H9 (cell line): Measurements from ENCODE around the gene DYNC1I2. TPM values are rescaled to one million over a fixed set of nuclear protein-coding genes. Genes with fewer than 3 reads are reported as not detected.

ENCODE experiments used
- DNase-seq: peaks from one replicate; pipeline ENCODE4 v3.0.0-alpha.2; 2017
- H2AFZ ChIP-seq: one replicate; pipeline ENCODE4 v1.6.1; 2013; ENCODE audit warnings: mild to moderate bottlenecking, low read length, control low read depth, moderate library complexity
- H2AK5ac ChIP-seq: 2 replicates; pipeline ENCODE4 v1.6.1; 2013; ENCODE audit warnings: low read length, control low read depth, mixed read lengths; ENCODE audit not compliant: insufficient read length
- H2BK120ac ChIP-seq: one replicate; pipeline ENCODE4 v1.6.1; 2013; ENCODE audit warnings: low read depth, mild to moderate bottlenecking, low read length, control low read depth, inconsistent platforms; ENCODE audit not compliant: poor library complexity, severe bottlenecking
- H2BK12ac ChIP-seq: 2 replicates; pipeline ENCODE4 v1.6.1; 2013; ENCODE audit warnings: low read length, control low read depth, mixed read lengths, low read depth; ENCODE audit not compliant: insufficient read length
- H2BK15ac ChIP-seq: 2 replicates; pipeline ENCODE4 v1.6.1; 2013; ENCODE audit warnings: low read depth, low read length, control low read depth
- H2BK20ac ChIP-seq: one replicate; pipeline ENCODE4 v1.6.1; 2013; ENCODE audit warnings: low read depth, mild to moderate bottlenecking, low read length, control low read depth, inconsistent platforms; ENCODE audit not compliant: poor library complexity, severe bottlenecking
- H2BK5ac ChIP-seq: 2 replicates; pipeline ENCODE4 v1.6.1; 2013; ENCODE audit warnings: low read length, control low read depth, mixed read lengths; ENCODE audit not compliant: insufficient read length
- H3K14ac ChIP-seq: 2 replicates; pipeline ENCODE4 v1.6.1; 2013; ENCODE audit warnings: low read length, control low read depth; ENCODE audit not compliant: insufficient read depth
- H3K18ac ChIP-seq: 2 replicates; pipeline ENCODE4 v1.6.1; 2013; ENCODE audit warnings: low read depth, mild to moderate bottlenecking, mixed read lengths, low read length, control low read depth; ENCODE audit not compliant: insufficient read length
- H3K23ac ChIP-seq: 2 replicates; pipeline ENCODE4 v1.6.1; 2013; ENCODE audit warnings: low read length, control low read depth, mixed read lengths, low read depth; ENCODE audit not compliant: insufficient read length
- H3K23me2 ChIP-seq: 2 replicates; pipeline ENCODE4 v1.6.1; 2013; ENCODE audit warnings: low read depth, mild to moderate bottlenecking, mixed read lengths, low read length, control low read depth; ENCODE audit not compliant: insufficient read length, poor library complexity, severe bottlenecking
- H3K27ac ChIP-seq: 2 replicates; pipeline ENCODE4 v1.5.1; 2013; ENCODE audit warnings: low read length, control low read depth, mixed read lengths, low read depth; ENCODE audit not compliant: insufficient read length
- H3K27me3 ChIP-seq: 2 replicates; pipeline ENCODE4 v1.6.1; 2013; ENCODE audit warnings: low read length, control low read depth, inconsistent platforms; ENCODE audit not compliant: insufficient read depth
- H3K4ac ChIP-seq: 2 replicates; pipeline ENCODE4 v1.6.1; 2013; ENCODE audit warnings: low read depth, mild to moderate bottlenecking, control low read depth, inconsistent platforms, low read length, moderate library complexity
- H3K4me1 ChIP-seq: 2 replicates; pipeline ENCODE4 v1.6.1; 2013; ENCODE audit warnings: low read length, control low read depth, inconsistent platforms; ENCODE audit not compliant: insufficient read depth
- H3K4me2 ChIP-seq: 2 replicates; pipeline ENCODE4 v1.6.1; 2013; ENCODE audit warnings: low read length, control low read depth, mixed read lengths; ENCODE audit not compliant: insufficient read length, insufficient read depth
- H3K56ac ChIP-seq: 2 replicates; pipeline ENCODE4 v1.6.1; 2013; ENCODE audit warnings: low read depth, mild to moderate bottlenecking, mixed read lengths, low read length, control low read depth; ENCODE audit not compliant: insufficient read length
- H3K79me1 ChIP-seq: 2 replicates; pipeline ENCODE4 v1.6.1; 2013; ENCODE audit warnings: low read depth, mild to moderate bottlenecking, moderate library complexity, low read length, control low read depth, inconsistent platforms; ENCODE audit not compliant: insufficient read depth, poor library complexity, severe bottlenecking
- H3K79me2 ChIP-seq: 2 replicates; pipeline ENCODE4 v1.6.1; 2013; ENCODE audit warnings: low read length, control low read depth, inconsistent platforms; ENCODE audit not compliant: insufficient read depth
- H3K9ac ChIP-seq: 2 replicates; pipeline ENCODE4 v1.6.1; 2013; ENCODE audit warnings: low read length, control low read depth, mixed read lengths; ENCODE audit not compliant: insufficient read length; ENCODE audit errors: extremely low read depth
- H3K9me3 ChIP-seq: one replicate; pipeline ENCODE4 v1.6.1; 2013; ENCODE audit warnings: low read depth, low read length, inconsistent platforms; ENCODE audit not compliant: control insufficient read depth
- H3T11ph ChIP-seq: one replicate; pipeline ENCODE4 v1.6.1; 2013; ENCODE audit warnings: mild to moderate bottlenecking, low read length, control low read depth, inconsistent platforms
- H4K20me1 ChIP-seq: one replicate; pipeline ENCODE4 v1.6.1; 2013; ENCODE audit not compliant: control insufficient read depth, insufficient read length, insufficient read depth
- H4K5ac ChIP-seq: 2 replicates; pipeline ENCODE4 v1.6.1; 2013; ENCODE audit warnings: low read depth, mild to moderate bottlenecking, mixed read lengths, low read length, control low read depth; ENCODE audit not compliant: insufficient read length
- H4K8ac ChIP-seq: replicated peaks from 2 replicates; pipeline ENCODE4 v1.6.1; 2013; ENCODE audit warnings: low read length, control low read depth, mixed read lengths, low read depth; ENCODE audit not compliant: insufficient read length
- H4K91ac ChIP-seq: 2 replicates; pipeline ENCODE4 v1.6.1; 2013; ENCODE audit warnings: low read depth, mild to moderate bottlenecking, moderate library complexity, mixed read lengths, low read length, control low read depth; ENCODE audit not compliant: insufficient read length
- H3K27ac Mint-ChIP-seq, 3 experiments: 2 replicates in 2 of 3; 3 replicates in 1 of 3; pipeline ENCODE4 v1.8.0; 2020 to 2021; ENCODE audit warnings: mixed read lengths in 3 of 3, mild to moderate bottlenecking in 1 of 3, moderate library complexity in 1 of 3
- H3K27me3 Mint-ChIP-seq: 2 replicates; pipeline ENCODE4 v1.8.0; 2021; ENCODE audit warnings: low read depth, mild to moderate bottlenecking, moderate library complexity, mixed read lengths
- H3K36me3 Mint-ChIP-seq, 3 experiments: 2 replicates in 2 of 3; 3 replicates in 1 of 3; pipeline ENCODE4 v1.8.0; 2020 to 2021; ENCODE audit warnings: low read depth in 3 of 3, mixed read lengths in 3 of 3; ENCODE audit not compliant: insufficient read depth in 1 of 3
- H3K4me1 Mint-ChIP-seq, 2 experiments: 2 replicates each; pipeline ENCODE4 v1.8.0; 2020; ENCODE audit warnings: mixed read lengths in 2 of 2
- H3K4me3 Mint-ChIP-seq, 2 experiments: 2 replicates in 1 of 2; 3 replicates in 1 of 2; pipeline ENCODE4 v1.8.0; 2020 to 2021; ENCODE audit warnings: mild to moderate bottlenecking in 2 of 2, mixed read lengths in 2 of 2, moderate library complexity in 1 of 2
- H3K9me3 Mint-ChIP-seq, 2 experiments: 2 replicates in 1 of 2; 3 replicates in 1 of 2; pipeline ENCODE4 v1.8.0; 2020; ENCODE audit warnings: mild to moderate bottlenecking in 2 of 2, mixed read lengths in 2 of 2, moderate library complexity in 1 of 2
- WGBS: extraction: QIAGEN DNeasy Blood & Tissue Kit; methylation state at CpG from one replicate; pipeline ENCODE4 v1.1.7; 2013; ENCODE audit warnings: missing lambda C conversion rate, low lambda C conversion rate, mixed read lengths; ENCODE audit not compliant: insufficient read length; ENCODE audit errors: extremely low coverage; 5-methylcytosine and 5-hydroxymethylcytosine counted together
- total RNA-seq: library from RNA; stranded (reverse); gene quantifications from 2 replicates; pipeline ENCODE4 v1.2.1, GENCODE V29; 2021
- TF ChIP-seq, protein P1 (sequence below): fragments of 200-600 bp; sonication (generic); conservative IDR thresholded peaks from 3 replicates; pipeline ENCODE4 v1.8.0; 2021; ENCODE audit warnings: antibody characterized with exemption, mild to moderate bottlenecking

The DYNC1I2 gene
- total RNA-seq, 1 experiment from 2014 or later: 73.4 TPM

DNA sequence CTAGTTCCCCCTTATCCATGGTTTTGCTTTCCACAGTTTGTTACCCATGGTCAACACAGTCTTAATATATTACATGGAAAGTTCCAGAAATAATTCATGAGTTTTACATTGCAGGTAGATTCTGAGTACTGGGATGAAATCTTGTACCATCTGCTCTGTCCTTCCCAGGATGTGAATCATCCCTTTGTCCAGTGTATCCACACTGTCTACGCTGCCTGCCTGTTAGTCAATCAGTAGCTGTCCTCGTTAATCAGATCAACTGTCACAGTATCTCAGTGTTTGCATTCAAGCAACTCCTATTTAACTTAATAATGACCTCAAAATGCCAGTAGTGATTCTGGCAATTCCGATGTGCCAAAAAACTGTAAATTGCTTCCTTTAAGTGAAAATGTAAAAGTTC is 76.3 kb downstream of the DYNC1I2 start:
- Histone ChIP-seq H3K4me1 (no peaks in the 10 kb centered on the region), H2BK20ac (no peak overlapping the region), H4K8ac (no peak overlapping the region), H3K9me3 (no peaks in the 10 kb centered on the region), H2BK12ac (no peak overlapping the region), H3K79me1 (no peaks in the 10 kb centered on the region), H3K14ac (no peak overlapping the region), H2AK5ac (no peak overlapping the region), H3K23ac (no peak overlapping the region), H3K4me2 (no peak overlapping the region), H3K79me2 (no peaks in the 10 kb centered on the region), H4K20me1 (no peaks in the 10 kb centered on the region), H2BK5ac (no peak overlapping the region), H3K18ac (no peak overlapping the region), H4K5ac (no peak overlapping the region), H2BK15ac (no peak overlapping the region), H3T11ph (no peak overlapping the region), H3K56ac (no peak overlapping the region), H4K91ac (no peak overlapping the region), H3K27ac (no peak overlapping the region), H3K4ac (no peak overlapping the region), H3K9ac (no peak overlapping the region), H2AFZ (no peak overlapping the region), H3K27me3 (no peaks in the 10 kb centered on the region), H2BK120ac (no peak overlapping the region), H3K23me2 (no peaks in the 10 kb centered on the region)
- H3K27ac Mint-ChIP-seq: no peak overlapping the region
- H3K4me1 Mint-ChIP-seq: peaks cover 8 to 11% of the 10 kb centered on the region in 2 experiments
- DNase-seq: no peak
- no peak overlapping the region for H3K4me3 Mint-ChIP-seq
- TF ChIP-seq, protein P1, sequence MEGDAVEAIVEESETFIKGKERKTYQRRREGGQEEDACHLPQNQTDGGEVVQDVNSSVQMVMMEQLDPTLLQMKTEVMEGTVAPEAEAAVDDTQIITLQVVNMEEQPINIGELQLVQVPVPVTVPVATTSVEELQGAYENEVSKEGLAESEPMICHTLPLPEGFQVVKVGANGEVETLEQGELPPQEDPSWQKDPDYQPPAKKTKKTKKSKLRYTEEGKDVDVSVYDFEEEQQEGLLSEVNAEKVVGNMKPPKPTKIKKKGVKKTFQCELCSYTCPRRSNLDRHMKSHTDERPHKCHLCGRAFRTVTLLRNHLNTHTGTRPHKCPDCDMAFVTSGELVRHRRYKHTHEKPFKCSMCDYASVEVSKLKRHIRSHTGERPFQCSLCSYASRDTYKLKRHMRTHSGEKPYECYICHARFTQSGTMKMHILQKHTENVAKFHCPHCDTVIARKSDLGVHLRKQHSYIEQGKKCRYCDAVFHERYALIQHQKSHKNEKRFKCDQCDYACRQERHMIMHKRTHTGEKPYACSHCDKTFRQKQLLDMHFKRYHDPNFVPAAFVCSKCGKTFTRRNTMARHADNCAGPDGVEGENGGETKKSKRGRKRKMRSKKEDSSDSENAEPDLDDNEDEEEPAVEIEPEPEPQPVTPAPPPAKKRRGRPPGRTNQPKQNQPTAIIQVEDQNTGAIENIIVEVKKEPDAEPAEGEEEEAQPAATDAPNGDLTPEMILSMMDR: no peak
- peaks cover 15 to 29% (median 24%) of the 10 kb centered on the region in 3 experiments for H3K36me3 Mint-ChIP-seq
- H3K27me3 Mint-ChIP-seq: no peaks in the 10 kb centered on the region
- no CpG with 5 or more reads among the region's 3 CpGs for WGBS
- H3K9me3 Mint-ChIP-seq: no peaks in the 10 kb centered on the region
